Midbrain (tissue), 1 donor: Measurements from ENCODE around the gene CDH9.
A peak's percentile ranks its signal among the peaks of the same experiment; 100 is the strongest.

Experiments used
- DNase-seq: peaks from one replicate; lab custom pipeline; 2025; lab: John Stamatoyannopoulos, UW

The CDH9 gene, protein sequence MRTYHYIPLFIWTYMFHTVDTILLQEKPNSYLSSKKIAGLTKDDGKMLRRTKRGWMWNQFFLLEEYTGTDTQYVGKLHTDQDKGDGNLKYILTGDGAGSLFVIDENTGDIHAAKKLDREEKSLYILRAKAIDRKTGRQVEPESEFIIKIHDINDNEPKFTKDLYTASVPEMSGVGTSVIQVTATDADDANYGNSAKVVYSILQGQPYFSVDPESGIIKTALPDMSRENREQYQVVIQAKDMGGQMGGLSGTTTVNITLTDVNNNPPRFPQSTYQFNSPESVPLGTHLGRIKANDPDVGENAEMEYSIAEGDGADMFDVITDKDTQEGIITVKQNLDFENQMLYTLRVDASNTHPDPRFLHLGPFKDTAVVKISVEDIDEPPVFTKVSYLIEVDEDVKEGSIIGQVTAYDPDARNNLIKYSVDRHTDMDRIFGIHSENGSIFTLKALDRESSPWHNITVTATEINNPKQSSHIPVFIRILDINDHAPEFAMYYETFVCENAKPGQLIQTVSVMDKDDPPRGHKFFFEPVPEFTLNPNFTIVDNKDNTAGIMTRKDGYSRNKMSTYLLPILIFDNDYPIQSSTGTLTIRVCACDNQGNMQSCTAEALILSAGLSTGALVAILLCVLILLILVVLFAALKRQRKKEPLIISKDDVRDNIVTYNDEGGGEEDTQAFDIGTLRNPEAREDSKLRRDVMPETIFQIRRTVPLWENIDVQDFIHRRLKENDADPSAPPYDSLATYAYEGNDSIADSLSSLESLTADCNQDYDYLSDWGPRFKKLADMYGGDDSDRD

DNA sequence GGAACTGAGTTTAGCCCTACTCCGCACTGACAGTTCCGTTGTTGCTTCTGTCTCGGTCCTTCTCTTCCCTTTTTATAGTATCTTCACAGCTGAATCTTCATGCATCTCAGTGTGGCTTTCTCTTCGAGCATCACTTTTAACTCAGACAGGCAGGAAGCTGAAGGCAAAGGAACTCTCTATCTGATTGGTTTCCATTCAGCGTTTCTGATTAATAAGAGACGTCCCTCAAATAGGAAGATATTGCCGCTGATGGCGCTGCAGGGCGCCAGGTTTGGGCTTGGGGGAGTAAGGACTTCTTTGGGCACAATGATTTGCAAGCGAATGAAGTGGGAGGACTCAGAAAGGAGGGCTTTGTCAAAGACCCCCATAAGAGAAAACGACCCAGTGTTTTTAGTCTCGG is at the start of gene CDH9:
Gene CDH9, minus strand, starts transcription at position 111 of the 400 bp plus-strand sequence. CDS start 50,253 bp downstream, outside the sequence.
- peak; percentile 12 for DNase-seq

DNA sequence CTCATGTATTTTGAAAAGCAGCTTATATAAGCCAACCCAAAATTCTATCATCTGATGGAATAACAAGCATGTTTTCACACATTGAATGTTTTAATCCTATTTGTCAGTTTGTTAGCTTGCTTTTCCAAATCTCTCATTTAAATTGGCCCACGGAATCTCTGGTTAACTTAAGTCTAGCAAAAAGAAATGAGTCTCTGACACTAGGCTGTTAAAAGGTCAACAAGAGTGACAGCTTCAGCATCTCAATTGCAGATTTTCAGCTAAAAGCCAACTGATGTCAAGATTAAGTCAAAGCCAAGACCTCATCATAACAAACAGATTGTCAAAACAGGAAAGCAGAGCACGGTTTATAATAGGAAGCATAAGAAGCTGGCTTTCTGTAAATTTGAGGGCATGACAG is 49.4 kb upstream of the CDH9 start:
- DNase-seq = no peak

- no peak for DNase-seq
Observed at GRCh38 chr5:27083449-27084415, 45.3 kb upstream of the CDH9 start.

GRCh38 chr5:27080147-27080546 is 41.8 kb upstream of the CDH9 start:
- DNase-seq = no peak

GRCh38 chr5:27062451-27062850 is 24.1 kb upstream of the CDH9 start:
- DNase-seq = no peak

DNA sequence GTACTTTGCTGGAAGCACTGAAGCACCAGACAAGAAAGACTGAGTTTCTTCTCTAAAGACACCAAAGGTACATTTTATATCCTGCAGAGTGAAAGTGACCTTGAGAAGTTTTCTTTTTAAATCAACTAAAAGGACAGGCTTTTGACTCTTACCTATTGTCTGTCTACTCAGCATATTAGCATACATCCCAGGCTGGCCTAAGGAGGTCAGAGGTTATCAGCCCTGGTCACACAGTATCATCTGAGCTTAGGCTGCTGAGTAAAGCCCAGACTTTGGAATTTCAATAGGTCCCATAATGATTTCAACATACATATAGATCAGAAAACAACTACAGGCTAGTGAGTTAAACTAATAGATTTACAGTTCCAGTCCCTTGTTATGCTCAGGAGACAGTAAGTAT is 10.1 kb upstream of the CDH9 start:
- no peak for DNase-seq

DNA sequence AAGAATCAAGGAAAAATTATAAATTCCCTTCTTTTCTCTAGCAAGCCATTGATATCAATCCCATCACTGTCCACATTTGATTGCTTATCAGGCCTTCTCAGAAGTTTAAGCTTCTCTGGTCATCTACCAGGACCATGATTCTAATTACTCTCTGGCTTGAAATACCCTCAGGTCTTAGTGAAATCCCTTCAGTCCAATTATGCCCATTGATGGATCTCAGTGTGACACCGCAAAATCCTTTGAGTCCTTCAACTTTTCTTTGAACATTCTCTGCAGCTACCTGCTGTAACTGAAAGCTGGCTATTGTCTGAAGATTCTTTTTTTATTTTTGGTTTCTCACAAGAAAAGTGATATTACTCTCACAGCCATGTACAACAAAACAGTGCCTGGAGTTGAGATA is 3.0 kb upstream of the CDH9 start:
- no peak for DNase-seq

DNA sequence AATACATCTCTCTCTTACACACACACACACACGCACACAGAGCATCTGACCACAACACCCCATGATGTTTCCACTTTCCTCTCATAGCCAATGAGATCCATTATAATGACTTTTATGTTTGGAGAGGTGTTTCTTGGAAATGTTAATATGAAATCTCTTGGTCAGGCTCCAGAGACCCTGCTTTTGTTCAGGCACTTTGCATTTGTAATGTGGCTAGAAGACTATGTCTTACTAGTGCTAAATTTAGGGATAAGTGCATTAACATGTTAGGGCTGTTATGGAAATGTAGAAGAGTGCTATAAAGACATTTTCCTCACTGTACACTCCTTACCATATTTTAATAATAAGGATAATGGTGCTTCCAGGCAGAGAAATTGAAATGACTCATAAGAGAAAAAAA is 3.8 kb downstream of the CDH9 start:
- DNase-seq = no peak

- DNase-seq = no peak
Observed at GRCh38 chr5:27026801-27027200, 11.6 kb downstream of the CDH9 start.

GRCh38 chr5:27026063-27026462 is 12.3 kb downstream of the CDH9 start:
- DNase-seq = no peak

DNA sequence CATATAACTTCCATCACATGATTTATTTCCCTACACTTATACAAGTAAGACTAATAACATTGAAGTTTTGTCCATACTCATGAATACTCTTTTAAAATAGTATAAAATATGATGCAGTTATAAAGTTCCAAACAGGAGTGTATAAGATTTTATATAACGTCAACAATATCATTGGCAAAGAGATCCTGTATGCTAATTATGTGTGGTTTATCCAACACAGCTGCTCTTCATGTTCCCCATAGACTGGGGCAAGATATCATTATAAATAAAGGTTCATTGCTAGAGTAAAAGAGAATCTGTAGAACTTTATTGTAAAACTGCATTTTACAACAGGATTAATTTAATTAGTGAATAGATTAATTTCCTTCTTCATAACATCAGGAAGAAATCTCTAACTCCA is 16.9 kb downstream of the CDH9 start:
- no peak for DNase-seq

- no peak for DNase-seq
Observed at GRCh38 chr5:27020973-27021372, 17.4 kb downstream of the CDH9 start.

- no peak for DNase-seq
Observed at GRCh38 chr5:27015758-27016157, 22.6 kb downstream of the CDH9 start.

GRCh38 chr5:27011274-27011673 is 27.1 kb downstream of the CDH9 start:
- no peak for DNase-seq

DNA sequence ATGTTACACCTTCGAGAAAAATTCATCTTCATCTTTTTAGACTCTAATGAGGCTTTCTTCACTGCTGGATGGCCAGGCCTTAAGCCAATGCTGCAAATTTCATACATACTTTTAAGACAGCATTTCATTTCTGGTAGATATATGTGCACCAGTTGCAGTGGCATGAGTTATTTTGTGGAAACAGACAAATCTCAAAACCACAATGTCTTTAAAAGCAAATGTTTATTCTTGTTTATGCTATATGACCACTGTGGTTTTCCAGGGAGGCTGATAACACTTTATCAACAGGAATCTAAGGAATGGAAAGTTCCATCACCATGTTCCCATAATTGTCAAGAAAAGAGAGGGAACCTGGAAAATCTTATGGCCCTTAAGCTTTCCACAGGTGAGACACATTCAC is 27.7 kb downstream of the CDH9 start:
- no peak for DNase-seq

DNA sequence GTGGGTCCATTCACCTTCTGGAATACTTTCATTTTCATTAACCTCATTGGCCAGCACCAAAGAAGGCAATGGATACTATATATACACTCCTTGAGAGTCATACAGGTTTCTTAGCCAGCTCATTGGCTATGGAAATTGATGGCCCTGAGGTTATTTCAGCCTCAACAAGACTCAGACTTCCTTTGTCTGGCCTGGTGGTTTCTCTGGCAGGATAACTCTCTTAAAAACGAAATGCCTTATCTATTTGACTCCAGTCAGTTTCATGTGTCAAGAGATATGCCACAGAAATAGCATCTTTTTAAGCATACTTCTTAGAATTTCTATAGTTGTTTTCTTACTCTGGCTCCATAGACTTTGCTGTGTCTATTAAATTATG is 28.9 kb downstream of the CDH9 start:
- DNase-seq = no peak

DNA sequence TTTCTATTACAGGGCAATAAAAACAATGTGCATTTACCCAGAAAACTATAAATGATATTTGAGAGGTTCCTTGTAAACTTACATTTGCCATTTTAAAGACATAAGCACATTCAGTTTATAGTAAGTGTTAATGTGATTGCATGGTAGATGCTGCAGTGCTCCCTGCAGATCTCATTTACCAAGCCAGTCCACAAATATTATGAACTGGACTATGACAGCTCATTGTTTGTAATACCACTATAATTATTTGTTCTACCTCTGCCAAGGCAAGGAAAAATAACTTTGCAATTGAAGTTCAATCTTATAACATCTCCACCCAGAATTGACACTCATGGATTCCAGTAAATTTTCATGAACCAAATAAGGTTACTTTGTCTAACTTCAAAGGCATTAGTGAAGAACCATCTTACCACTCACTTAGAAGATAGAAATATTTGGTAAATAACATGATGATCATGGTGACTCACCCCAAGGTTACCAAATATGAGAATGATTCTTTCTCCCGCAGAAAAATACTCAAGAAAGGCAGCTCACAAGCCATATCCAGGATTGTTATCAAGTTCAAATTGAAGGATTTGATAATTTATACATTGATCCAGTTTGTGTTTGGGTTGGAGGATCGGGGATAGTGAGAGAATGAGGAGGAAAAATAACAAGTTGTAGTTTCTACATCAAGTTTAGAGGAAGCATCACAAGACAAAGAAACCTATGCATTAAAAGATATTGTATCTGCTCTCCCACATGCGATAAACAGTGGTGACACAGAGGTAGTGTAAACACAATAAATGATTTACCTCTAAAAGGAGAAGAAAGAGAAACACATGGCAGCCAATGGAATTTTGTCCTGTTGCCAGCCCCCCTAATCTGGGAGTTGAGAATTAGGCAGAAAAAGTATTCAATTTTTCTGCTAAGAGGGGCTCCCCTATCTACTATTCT is 29.5 kb downstream of the CDH9 start:
- DNase-seq = no peak

DNA sequence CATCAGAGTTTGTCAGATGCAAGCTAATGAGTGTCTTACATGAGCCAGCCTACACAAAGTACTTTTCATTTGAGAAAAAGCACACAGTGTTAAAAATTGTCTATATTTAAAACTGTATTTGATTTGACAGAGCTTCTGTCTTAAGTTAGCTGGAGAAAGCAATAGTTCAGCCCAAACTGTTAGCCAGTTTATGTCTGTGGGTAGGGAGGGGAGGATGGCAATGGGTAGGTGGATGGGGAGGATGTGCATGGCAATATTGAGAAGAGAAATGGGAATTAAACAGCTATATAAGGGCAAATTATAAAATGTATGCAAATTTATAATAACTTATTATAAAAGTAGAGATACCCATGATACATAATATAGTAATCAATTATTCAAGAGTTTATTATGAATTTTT is 31.3 kb downstream of the CDH9 start:
- DNase-seq = no peak

DNA sequence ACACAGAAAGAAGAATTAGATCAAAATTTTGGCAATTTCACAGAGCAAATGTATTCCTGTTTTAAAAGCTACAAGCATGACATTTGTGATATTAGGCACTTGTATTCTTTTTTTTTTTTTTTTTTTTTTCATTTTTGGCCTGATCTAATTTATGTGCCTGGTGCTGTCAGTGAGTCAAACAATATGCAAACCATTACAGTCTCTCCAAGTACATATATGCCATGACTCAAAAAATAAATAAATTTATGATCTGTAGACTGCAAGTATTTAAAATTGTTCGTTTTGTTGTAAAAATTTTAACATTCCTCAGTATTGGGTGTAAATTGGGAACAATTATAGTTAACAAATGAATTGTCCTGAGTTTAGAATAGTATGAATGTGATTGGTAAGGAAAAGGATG is 51.4 kb downstream of the CDH9 start:
- DNase-seq = no peak

DNA sequence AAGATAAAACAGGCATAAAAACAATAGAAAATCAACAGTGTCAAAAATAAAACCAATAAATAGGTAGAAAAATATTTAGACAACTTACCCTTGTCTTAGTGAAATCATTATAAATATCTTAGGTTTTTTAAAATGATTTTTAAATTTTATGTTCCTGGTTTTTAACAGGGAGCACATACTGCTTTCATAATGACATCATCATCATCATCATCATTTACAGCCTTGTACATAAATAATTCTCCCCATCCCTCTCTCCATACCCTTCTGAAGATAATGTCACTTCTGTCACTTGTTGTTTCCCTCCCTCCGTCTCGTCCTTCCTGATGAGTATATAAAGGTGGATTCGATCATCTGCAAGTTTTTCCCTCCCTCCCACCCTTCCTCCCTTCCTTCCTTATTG is 56.6 kb downstream of the CDH9 start:
- no peak for DNase-seq

- no peak for DNase-seq
Observed at GRCh38 chr5:26959290-26959689, 79.1 kb downstream of the CDH9 start.
